ENCODE results near the gene BZW2.
"Not testable (repeated sequence)": the region's sequence is repeated elsewhere in the genome, so short reads cannot be mapped to it uniquely, and the experiment has no call there.

BZW2 gene

GRCh38 chr7:16646472-16647072 is 591 bp downstream of the BZW2 start:
- peak; percentile 44 for DNase-seq

DNA sequence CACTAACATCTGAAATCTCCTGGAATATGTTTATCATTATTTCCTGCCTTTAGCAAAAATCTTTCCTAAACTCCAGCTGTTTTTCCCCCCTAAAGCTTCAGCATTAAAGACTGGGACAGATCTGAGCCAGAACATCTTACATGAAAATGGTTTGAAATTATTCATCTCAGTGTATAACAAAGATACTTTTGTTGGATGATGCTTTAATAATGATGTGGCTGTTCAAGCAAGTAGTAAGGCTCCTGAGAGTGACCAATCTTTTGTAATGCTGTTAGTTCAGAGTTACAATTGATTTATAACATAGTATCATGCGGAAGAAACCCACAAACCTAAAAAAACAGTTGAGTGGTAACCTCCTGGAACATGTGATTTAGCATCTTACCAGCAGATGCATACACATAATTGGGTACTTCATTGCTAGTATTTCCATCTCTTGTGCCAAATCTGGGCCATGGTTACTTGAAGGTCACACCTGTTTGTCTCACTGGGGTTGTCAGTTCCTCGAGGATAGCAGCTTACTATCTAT is 1.5 kb downstream of the BZW2 start:
- no peak for DNase-seq

GRCh38 chr7:16648551-16648950 is 2.6 kb downstream of the BZW2 start:
- DNase-seq, result no peak

GRCh38 chr7:16649196-16649595 is 3.2 kb downstream of the BZW2 start:
- DNase-seq, result no peak

DNA sequence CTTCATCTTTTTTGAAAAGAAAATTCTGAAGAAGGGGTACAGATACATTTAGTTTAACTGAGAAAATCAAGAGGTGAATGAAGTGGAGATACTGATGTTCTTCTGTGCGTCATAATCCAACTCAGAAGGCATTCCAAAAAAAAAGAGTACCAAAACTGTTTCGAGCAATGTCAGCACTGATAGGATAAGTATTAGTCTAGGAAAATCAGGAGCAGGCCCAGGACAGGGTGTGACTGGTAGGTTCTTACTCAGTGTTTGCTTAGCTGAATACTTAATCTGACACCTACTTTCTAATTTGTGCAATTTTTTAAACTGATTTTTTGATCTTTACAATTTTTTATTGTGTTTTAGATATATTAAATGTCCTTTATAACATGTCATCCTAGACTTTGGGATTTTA is 4.3 kb downstream of the BZW2 start:
- no peak for DNase-seq

DNA sequence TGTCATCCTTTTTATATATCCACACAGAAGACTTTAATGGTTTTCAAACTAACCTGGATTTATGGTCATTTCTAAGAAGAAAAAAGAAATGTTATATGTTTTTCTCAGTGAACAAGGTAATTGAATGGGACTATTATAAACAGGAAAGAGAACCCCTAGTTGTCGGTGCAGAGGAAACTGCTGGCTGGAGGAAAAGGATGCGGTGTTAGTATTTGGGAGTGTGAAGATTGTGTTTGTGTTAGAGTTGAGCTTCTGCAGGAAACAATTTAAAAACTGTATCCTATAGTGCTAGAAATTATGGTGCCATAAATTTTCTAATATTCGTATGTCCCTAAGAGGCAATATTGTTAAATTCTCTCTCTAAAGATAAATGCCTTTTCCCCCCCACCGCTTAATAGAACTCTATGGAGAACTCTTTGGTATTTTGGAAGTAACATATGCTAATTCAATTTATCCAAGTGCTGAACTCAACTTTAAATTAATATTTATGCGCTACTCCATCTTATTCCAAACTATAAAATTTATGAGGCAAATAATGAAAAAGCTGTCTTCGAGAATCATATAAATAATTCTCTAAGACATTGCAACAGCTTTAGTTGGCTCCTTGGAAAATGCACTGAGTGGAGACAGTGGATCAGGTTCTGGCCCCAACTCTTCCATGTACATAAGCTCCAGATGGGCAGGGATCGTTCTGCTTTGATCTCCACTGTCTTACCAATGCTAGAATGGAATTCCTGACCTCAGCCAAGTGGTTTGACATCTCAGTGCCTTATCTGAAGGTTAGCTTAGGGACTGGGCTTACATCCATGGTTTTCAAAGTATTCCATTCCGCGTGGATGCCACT is 5.6 kb downstream of the BZW2 start:
- no peak for DNase-seq

DNA sequence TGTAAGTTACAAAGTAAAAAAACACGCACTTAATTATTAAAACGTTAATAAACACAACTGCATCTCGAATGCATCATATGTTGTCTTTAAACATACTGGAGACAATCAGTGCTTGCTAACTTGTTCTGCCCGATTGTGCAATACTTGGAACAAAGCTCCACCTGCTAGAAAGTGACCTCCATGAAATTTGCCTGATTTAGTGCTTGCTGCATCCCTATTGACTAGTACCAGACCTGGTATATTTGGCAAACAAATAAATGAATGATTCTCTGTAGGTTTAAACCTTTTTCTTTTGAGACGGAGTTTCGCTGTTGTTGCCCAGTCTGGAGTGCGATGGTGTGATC is 6.2 kb downstream of the BZW2 start:
- DNase-seq, result no peak

DNA sequence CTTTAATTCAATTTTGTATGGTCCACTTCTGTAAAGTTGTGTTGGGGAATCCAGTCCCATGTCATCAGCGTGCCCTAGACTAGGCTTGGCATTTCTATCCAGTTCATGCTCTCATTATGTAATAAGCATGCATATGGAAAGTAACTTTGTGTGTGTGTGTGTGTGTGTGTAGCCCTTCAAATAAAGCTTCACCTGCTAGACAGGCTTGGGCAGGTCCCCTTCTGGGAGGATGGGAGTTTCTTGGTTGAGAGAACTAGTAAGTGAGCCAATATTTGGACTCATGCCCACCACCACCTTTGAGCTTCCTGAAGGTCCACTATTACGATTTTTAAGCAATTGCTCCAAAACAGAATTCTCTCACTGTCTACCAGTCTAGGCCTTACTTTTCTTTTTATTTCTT is 6.9 kb downstream of the BZW2 start:
- DNase-seq, result no peak

DNA sequence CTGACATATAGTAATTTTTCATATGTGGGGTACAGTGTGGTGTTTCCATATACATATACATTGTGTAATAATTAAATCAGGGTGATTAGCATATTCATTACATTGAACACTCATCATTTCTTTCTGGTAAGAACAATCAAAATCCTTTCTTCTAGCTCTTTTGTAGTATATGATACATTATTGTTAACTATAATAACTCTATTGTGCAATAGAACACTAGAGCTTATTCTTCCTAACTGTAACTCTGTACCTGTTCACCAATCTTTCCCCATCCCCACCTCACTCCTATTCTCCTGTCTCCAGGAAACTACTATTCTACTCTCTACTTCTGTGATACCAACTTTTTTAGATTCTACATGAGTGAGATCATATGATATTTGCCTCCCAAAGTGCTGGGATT is 9.4 kb downstream of the BZW2 start:
- no peak for DNase-seq

DNA sequence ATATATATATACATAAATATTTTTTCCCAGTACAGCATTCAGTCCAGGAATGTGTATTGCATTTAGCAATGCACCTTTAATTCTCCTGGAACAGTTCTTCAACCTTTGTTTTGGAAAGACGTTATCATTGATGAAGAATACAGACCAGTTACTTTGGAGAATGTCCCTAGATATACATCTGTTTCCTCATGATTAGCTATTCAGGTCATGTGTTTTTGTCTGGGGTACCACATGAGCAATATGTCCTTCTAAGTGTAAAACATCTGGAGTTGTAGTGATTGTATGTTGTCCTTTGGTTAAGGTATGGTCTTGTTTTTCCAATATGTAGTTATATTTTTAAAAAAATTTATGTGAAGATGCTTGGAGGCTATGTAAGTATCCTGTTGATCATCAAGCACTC is 10.2 kb downstream of the BZW2 start:
- no peak for DNase-seq

DNA sequence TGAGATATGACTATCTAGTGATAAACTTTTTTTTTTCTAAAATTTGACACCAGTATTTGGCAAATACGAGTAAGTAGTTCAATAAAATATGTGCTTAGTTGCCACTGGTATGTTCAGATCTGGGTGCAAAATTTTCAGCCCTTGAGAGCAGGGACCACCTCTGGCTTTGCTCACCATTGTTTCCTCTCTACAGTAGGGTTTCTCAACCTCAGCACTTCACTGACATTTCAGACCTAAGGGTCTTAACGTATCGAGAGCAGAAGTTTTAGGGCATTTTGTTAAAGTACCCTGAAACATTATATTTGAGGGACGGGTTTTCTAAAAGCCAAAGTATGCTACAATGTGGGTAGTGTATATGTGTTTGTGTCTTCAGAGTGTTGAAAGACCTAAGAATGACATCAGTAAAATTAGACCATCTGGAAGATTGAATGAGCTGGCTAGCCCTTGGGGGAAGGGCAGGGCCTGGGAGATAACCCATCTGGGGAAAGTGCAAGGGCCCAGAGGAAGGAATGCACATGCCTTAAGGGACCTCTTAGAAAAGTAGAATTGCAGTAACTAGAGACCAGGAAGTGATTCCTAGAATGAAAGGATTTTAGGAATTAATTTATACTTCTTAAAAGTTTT is 11.8 kb downstream of the BZW2 start:
- no peak for DNase-seq

GRCh38 chr7:16659854-16660497 is 14.0 kb downstream of the BZW2 start:
- DNase-seq, result not testable (repeated sequence)

DNA sequence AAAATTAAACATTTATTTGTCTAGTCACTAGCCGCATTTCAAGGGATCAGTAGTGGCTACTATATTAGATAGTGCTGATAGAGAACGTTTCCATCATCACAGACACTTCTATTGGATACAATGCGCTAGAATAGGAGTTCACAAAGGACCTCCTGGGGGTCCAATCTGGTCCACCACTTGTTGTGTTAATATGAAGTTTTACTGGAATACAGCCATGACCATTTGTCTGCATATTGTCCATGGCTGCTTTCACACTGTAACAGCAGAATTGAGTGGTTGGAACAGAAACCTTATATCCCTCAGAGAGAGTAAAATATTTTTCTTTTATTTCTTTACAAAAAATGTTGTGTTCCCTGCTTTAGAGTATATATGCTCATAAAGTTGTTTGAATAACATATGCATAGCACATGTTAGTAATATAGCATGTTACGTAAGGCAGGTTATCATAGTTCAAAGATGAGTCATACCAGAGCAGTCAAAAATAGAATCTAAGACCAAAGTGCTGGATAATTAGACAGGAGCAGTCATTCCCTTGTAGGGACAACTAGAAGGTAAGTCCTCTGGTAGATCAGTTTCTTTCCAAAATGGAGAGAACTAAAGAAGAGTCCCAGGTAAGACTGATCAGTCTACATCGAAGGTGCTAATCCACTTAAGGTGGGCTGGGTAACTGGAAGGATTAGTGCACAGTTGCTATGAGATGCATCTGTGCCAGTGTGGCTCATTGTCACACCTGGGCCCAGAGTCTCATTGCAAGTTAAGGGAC is 14.9 kb downstream of the BZW2 start:
- no peak for DNase-seq

- no peak for DNase-seq
Measured at GRCh38 chr7:16661924-16662323, 15.9 kb downstream of the BZW2 start.

DNA sequence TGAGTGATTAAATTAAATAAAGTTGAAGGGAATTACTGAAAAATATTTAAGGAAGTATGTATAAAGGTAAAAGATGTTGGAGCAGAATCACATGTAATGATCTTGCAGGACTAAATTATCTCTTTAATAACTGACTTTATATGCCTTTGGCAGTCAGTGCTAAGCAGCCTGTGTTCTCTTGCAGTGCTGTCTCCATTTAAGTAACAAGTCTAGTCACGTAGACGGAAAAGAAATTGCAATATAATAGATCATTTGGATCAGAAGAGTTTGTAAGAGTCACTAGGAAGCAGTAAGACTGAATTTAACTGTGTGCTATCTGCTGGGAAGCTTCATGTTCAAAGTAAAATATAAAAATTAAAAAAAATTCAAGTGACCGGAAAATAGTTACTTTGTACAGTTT is 21.4 kb downstream of the BZW2 start:
- no peak for DNase-seq

DNA sequence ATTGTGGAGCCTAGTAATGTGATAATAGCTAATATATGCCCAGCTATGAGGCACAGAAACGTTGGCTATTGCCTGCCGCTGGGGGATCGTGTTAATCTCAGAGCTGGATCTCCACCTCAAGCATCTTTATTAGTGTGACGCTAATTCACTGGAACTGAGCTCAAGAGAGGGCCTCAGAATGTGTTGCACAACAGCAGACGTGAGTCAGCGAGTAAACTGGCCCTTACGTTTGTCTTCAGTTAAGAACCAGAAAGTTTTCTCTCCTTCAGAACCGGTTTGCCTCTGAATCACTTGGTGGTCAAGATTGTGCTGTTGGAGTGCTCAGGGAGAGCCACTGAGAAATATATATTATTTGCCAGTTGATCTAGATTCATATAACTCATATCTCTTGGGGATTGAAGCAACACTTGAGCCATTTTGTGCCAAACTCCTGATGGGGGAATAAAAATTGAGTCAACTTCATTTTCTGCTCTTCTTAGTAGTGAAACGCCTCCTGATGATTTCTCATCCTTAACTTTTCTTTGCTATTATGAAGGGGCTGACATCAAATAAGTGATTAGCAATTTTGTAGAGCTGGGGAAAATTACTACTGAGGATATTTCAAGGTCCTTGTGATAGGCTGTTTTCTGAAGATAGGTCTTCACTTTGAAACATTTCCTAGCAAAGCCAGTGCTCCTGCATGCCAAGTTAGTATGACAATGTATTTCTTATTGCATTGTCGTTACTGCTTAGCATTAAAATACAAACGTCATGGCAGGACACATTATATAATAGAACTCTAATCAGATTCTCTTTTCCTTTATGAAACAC is 22.3 kb downstream of the BZW2 start:
- no peak for DNase-seq

DNA sequence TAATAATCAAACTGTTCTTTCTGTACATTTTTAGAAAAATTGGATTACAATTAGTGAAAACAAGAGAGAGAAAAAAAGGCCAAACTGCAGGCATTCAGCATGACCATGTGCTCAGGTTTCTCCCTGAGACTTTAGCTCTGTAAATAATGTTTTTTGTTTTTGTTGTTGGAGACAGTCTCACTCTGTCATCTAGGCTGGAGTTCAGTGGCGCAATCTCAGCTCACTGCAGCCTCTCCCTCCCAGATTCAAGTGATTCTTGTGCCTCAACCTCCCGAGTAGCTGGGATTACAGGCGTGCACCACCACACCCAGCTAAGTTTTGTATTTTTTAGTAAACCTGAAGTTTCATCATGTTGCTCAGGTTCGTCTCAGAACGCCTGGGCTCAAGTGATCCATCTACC is 23.0 kb downstream of the BZW2 start:
- no peak for DNase-seq

- no peak for DNase-seq
Measured at GRCh38 chr7:16669581-16669980, 23.6 kb downstream of the BZW2 start.

GRCh38 chr7:16670021-16670420 is 24.0 kb downstream of the BZW2 start:
- no peak for DNase-seq

GRCh38 chr7:16670731-16671344 is 24.9 kb downstream of the BZW2 start:
- no peak for DNase-seq

DNA sequence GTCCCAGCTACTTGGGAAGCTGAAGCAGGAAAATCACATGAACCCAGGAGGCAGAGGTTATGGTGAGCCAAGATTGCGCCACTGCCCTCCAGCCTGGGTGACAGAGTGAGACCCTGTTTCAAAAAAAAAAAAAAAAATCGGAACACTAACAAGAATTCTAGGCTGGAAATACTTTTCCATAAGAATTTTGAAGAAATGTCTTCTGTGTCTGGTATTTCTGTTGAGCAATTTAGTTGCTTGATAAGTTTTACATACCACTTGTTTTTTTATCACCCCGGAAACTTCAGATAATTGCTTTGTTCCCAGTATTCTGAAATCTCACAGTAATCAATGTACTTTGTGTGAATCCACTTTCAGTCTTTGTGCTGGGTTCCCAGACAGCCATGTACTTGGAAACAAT is 25.8 kb downstream of the BZW2 start:
- no peak for DNase-seq

DNA sequence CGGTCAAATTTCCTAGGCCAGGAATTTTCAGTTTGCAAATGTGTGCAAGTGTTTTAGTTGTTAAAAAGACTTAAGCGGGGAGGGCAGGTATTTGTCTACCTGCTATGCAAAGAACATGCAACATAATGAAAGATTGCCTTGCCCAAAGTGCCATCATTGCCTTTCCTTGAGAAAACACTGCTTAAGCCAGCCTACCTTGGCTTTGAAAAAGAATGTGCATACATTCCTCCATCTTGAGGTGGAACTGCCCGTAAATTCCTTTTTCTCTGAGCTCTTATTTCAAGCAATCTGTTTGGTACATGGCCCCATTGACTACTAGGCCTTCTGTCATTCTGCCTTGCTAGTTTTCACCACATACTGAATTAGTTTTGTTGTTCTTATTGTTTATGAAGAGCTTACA is 29.3 kb downstream of the BZW2 start:
- DNase-seq, result no peak

Data from stimulated activated naive CD4-positive, alpha-beta T cell treated with Interleukin-2 at 50 U/mL for 16 hours (primary cell).